ENCODE data around the gene SEMA3E. TPM values are rescaled to one million over a fixed set of nuclear protein-coding genes. Genes with fewer than 3 reads are reported as not detected.
A peak's percentile ranks its signal among the peaks of the same experiment; 100 is the strongest.

Gene SEMA3E
- total and polyA plus RNA-seq, 8 donors: 2.1 to 38.0 (median 23.8) TPM

GRCh38 chr7:83610649-83611304, 38.2 kb downstream of the SEMA3E start:
- no peaks in the 10 kb centered on the region for H3K4me1 ChIP-seq
- H3K4me3 ChIP-seq: no peak overlapping the region
- intact Hi-C loops (cut with DNase I): no loop called here
- no peaks in the 10 kb centered on the region for H3K27me3 ChIP-seq
- no peaks in the 10 kb centered on the region for H3K36me3 ChIP-seq
- TF ChIP-seq CTCF (IDR thresholded peaks at IDR 0.05): no peak
- DNase-seq (no peak), ATAC-seq (no peak)
- no peak overlapping the region for H3K27ac ChIP-seq
- H3K9me3 ChIP-seq: no peaks in the 10 kb centered on the region

- intact Hi-C loops (cut with DNase I): no loop called here
- no peak overlapping the region for H3K4me3 ChIP-seq
- no peaks in the 10 kb centered on the region for H3K4me1 ChIP-seq
- TF ChIP-seq CTCF (IDR thresholded peaks at IDR 0.05): no peak
- ATAC-seq (no peak), DNase-seq (no peak)
- H3K9me3 ChIP-seq: peaks cover 0 to 3% of the 10 kb centered on the region in 2 donors
- no peaks in the 10 kb centered on the region for H3K27me3 ChIP-seq
- no peaks in the 10 kb centered on the region for H3K36me3 ChIP-seq
- H3K27ac ChIP-seq: no peak overlapping the region
These were observed 40.2 kb downstream of the SEMA3E start for GRCh38 chr7:83608716-83609115.

- intact Hi-C loops (cut with DNase I): no loop called here
- no peak overlapping the region for H3K4me3 ChIP-seq
- H3K27ac ChIP-seq: no peak overlapping the region
- no peaks in the 10 kb centered on the region for H3K36me3 ChIP-seq
- no peaks in the 10 kb centered on the region for H3K4me1 ChIP-seq
- ATAC-seq: peak; percentile 67
- DNase-seq: peak in 1 of 4 donors; percentile 56
- H3K9me3 ChIP-seq: peaks cover 0 to 3% of the 10 kb centered on the region in 2 donors
- no peak for TF ChIP-seq CTCF (IDR thresholded peaks at IDR 0.05)
- no peaks in the 10 kb centered on the region for H3K27me3 ChIP-seq
These were observed 45.3 kb downstream of the SEMA3E start for GRCh38 chr7:83603649-83604048.

GRCh38 chr7:83599131-83599530, 49.8 kb downstream of the SEMA3E start:
- Histone ChIP-seq H3K27ac (no peak overlapping the region), H3K4me1 (no peaks in the 10 kb centered on the region), H3K36me3 (no peaks in the 10 kb centered on the region), H3K9me3 (no peaks in the 10 kb centered on the region), H3K27me3 (no peaks in the 10 kb centered on the region), H3K4me3 (no peak overlapping the region)
- no peak for DNase-seq
- no peak for ATAC-seq
- no peak for TF ChIP-seq CTCF (IDR thresholded peaks at IDR 0.05)
- intact Hi-C loops (cut with DNase I): no loop called here

GRCh38 chr7:83593921-83594475, 54.9 kb downstream of the SEMA3E start:
- no peak for ATAC-seq
- no peak overlapping the region for H3K27ac ChIP-seq
- no peaks in the 10 kb centered on the region for H3K4me1 ChIP-seq
- no peaks in the 10 kb centered on the region for H3K27me3 ChIP-seq
- TF ChIP-seq CTCF (IDR thresholded peaks at IDR 0.05): no peak
- no peaks in the 10 kb centered on the region for H3K9me3 ChIP-seq
- no peak overlapping the region for H3K4me3 ChIP-seq
- no peaks in the 10 kb centered on the region for H3K36me3 ChIP-seq
- intact Hi-C loops (cut with DNase I): no loop called here
- no peak for DNase-seq
